HG02884 (cell line): ENCODE data around the gene RASGRP2.

Source experiments
- ATAC-seq: cut with Tn5 transposase; IDR thresholded peaks from one replicate; pipeline ENCODE4 v1.9.1; 2021; ENCODE audit warnings: mild to moderate bottlenecking, moderate library complexity; ENCODE audit not compliant: unreplicated experiment

The RASGRP2 gene

GRCh38 chr11:64743591-64744543, at the start of gene RASGRP2:
TSS of gene RASGRP2 (minus strand) at chr11:64744142. CDS start at chr11:64742866, 1,276 bp downstream.
- ATAC-seq, result no peak

GRCh38 chr11:64792482-64792881, 48.5 kb upstream of the RASGRP2 start:
- ATAC-seq, result no peak

- no peak for ATAC-seq
Observed at GRCh38 chr11:64791781-64792291, 47.9 kb upstream of the RASGRP2 start.

GRCh38 chr11:64790205-64791095, 46.5 kb upstream of the RASGRP2 start:
- ATAC-seq, result no peak

- no peak for ATAC-seq
Observed at GRCh38 chr11:64789331-64790204, 45.6 kb upstream of the RASGRP2 start.

GRCh38 chr11:64788321-64789215, 44.6 kb upstream of the RASGRP2 start:
- ATAC-seq, result no peak

- no peak for ATAC-seq
Observed at GRCh38 chr11:64787526-64788320, 43.8 kb upstream of the RASGRP2 start.

- no peak for ATAC-seq
Observed at GRCh38 chr11:64786308-64786707, 42.4 kb upstream of the RASGRP2 start.

- ATAC-seq, result no peak
Observed at GRCh38 chr11:64784813-64785581, 41.1 kb upstream of the RASGRP2 start.

GRCh38 chr11:64778473-64779298, 34.7 kb upstream of the RASGRP2 start, which contains the start of gene SF1:
TSS of gene SF1 (minus strand) at chr11:64778542. CDS start at chr11:64778392, 150 bp downstream.
- peak; percentile 78 for ATAC-seq

GRCh38 chr11:64778223-64778472, 34.2 kb upstream of the RASGRP2 start:
- peak; percentile 7 for ATAC-seq

GRCh38 chr11:64777449-64778222, 33.7 kb upstream of the RASGRP2 start:
- ATAC-seq, result no peak

GRCh38 chr11:64776875-64777274, 32.9 kb upstream of the RASGRP2 start:
- ATAC-seq, result no peak

- ATAC-seq, result no peak
Observed at GRCh38 chr11:64776425-64776824, 32.5 kb upstream of the RASGRP2 start.

GRCh38 chr11:64774144-64774543, 30.2 kb upstream of the RASGRP2 start:
- ATAC-seq, result no peak

- ATAC-seq, result no peak
Observed at GRCh38 chr11:64772303-64773018, 28.5 kb upstream of the RASGRP2 start.
